Natural killer cell treated with Interleukin-12 subunit alpha and Interleukin-12 subunit beta and Interleukin-15 and Interleukin-18, amount 100 ng/mL, for 72 hours (primary cell): ENCODE results near the gene NEAT1. TPM values are rescaled to one million over a fixed set of nuclear protein-coding genes. Genes with fewer than 3 reads are reported as not detected.
"Not testable (repeated sequence)": the region's sequence is repeated elsewhere in the genome, so short reads cannot be mapped to it uniquely, and the experiment has no call there.

ENCODE experiments used
- ATAC-seq, 2 donors: fragments of 150-1000 bp; cut with Tn5 transposase in 1 of 2; sonication (Bioruptor Pico), chemical (Tn5 transposase) in 1 of 2; 2 replicates each; pipeline ENCODE4 v1.10.0; 2021
- DNase-seq: peaks from one replicate; pipeline ENCODE4 v3.0.0; 2022; ENCODE audit warnings: low spot score
- H3K27ac Mint-ChIP-seq, 2 donors: 1 replicate in 1 of 2; 2 replicates in 1 of 2; pipeline ENCODE4 v1.8.0; 2022; ENCODE audit warnings: mixed read lengths in 2 of 2, mild to moderate bottlenecking in 1 of 2, moderate library complexity in 1 of 2
- H3K27me3 Mint-ChIP-seq, 2 donors: 1 replicate in 1 of 2; 2 replicates in 1 of 2; pipeline ENCODE4 v1.8.0; 2022; ENCODE audit warnings: mixed read lengths in 2 of 2
- H3K36me3 Mint-ChIP-seq: one replicate; pipeline ENCODE4 v1.8.0; 2022; ENCODE audit warnings: mixed read lengths
- H3K4me1 Mint-ChIP-seq, 2 donors: 1 replicate in 1 of 2; 2 replicates in 1 of 2; pipeline ENCODE4 v1.8.0; 2022; ENCODE audit warnings: low read depth in 2 of 2, mixed read lengths in 2 of 2, mild to moderate bottlenecking in 1 of 2
- H3K4me3 Mint-ChIP-seq: one replicate; pipeline ENCODE4 v1.8.0; 2022; ENCODE audit warnings: mixed read lengths
- H3K9me3 Mint-ChIP-seq: 2 replicates; pipeline ENCODE4 v1.8.0; 2022; ENCODE audit warnings: mixed read lengths
- total RNA-seq, 2 donors: library from RNA; stranded (reverse); gene quantifications; one replicate each; pipeline ENCODE4 v1.2.3, GENCODE V29; 2022

NEAT1 gene
- total RNA-seq, 2 donors from 2014 or later = 432 to 571 TPM

GRCh38 chr11:65459552-65459951 is 37.0 kb downstream of the NEAT1 start:
- ATAC-seq = peak; percentile 44 to 56
- Mint-ChIP-seq H3K27ac (no peak overlapping the region), H3K27me3 (peaks cover 0 to 3% of the 10 kb centered on the region in 2 donors), H3K4me3 (no peak overlapping the region), H3K36me3 (no peaks in the 10 kb centered on the region), H3K4me1 (peaks cover 23 to 25% of the 10 kb centered on the region in 2 donors), H3K9me3 (no peaks in the 10 kb centered on the region)
- DNase-seq = peak; percentile 73

GRCh38 chr11:65465471-65465870 is 42.9 kb downstream of the NEAT1 start:
- H3K36me3 Mint-ChIP-seq, H3K27me3 Mint-ChIP-seq, ATAC-seq, H3K4me1 Mint-ChIP-seq, H3K4me3 Mint-ChIP-seq, H3K9me3 Mint-ChIP-seq, DNase-seq: not testable (repeated sequence)
- H3K27ac Mint-ChIP-seq = peak overlapping the region in 1 of 2 donors; percentile 56

GRCh38 chr11:65467306-65467705 is 44.7 kb downstream of the NEAT1 start:
- not testable (repeated sequence) for ATAC-seq, H3K4me1 Mint-ChIP-seq, H3K4me3 Mint-ChIP-seq, H3K27me3 Mint-ChIP-seq, H3K36me3 Mint-ChIP-seq, H3K27ac Mint-ChIP-seq, H3K9me3 Mint-ChIP-seq, DNase-seq

GRCh38 chr11:65468874-65469333 is 46.3 kb downstream of the NEAT1 start:
- Mint-ChIP-seq H3K27me3 (no peaks in the 10 kb centered on the region), H3K4me3 (no peak overlapping the region), H3K36me3 (no peaks in the 10 kb centered on the region), H3K9me3 (no peaks in the 10 kb centered on the region), H3K27ac (no peak overlapping the region), H3K4me1 (peaks cover 7% of the 10 kb centered on the region in 2 donors)
- ATAC-seq (peak in 1 of 2 donors; percentile 42), DNase-seq (no peak)

GRCh38 chr11:65470433-65471049 is 47.9 kb downstream of the NEAT1 start:
- Mint-ChIP-seq H3K27ac (peak overlapping the region; percentile 36 to 90), H3K4me1 (peaks cover 7% of the 10 kb centered on the region in 2 donors), H3K36me3 (no peaks in the 10 kb centered on the region), H3K27me3 (no peaks in the 10 kb centered on the region), H3K9me3 (no peaks in the 10 kb centered on the region), H3K4me3 (no peak overlapping the region)
- ATAC-seq (no peak), DNase-seq (no peak)

- Mint-ChIP-seq H3K4me1 (peaks cover 10% of the 10 kb centered on the region in 2 donors), H3K27me3 (no peaks in the 10 kb centered on the region), H3K9me3 (no peaks in the 10 kb centered on the region), H3K27ac (peak overlapping the region; percentile 87 to 90), H3K4me3 (no peak overlapping the region), H3K36me3 (no peaks in the 10 kb centered on the region)
- ATAC-seq = no peak
- no peak for DNase-seq
These were observed 48.9 kb downstream of the NEAT1 start for GRCh38 chr11:65471447-65471891.

GRCh38 chr11:65472588-65473277 is 50.1 kb downstream of the NEAT1 start:
- peaks cover 14 to 16% of the 10 kb centered on the region in 2 donors for H3K4me1 Mint-ChIP-seq
- peak overlapping the region; percentile 87 to 90 for H3K27ac Mint-ChIP-seq
- not testable (repeated sequence) for H3K27me3 Mint-ChIP-seq, H3K9me3 Mint-ChIP-seq, ATAC-seq, H3K4me3 Mint-ChIP-seq, H3K36me3 Mint-ChIP-seq, DNase-seq

GRCh38 chr11:65473278-65473860 is 50.8 kb downstream of the NEAT1 start:
- H3K9me3 Mint-ChIP-seq = no peaks in the 10 kb centered on the region
- no peaks in the 10 kb centered on the region for H3K36me3 Mint-ChIP-seq
- H3K27me3 Mint-ChIP-seq = no peaks in the 10 kb centered on the region
- no peak for DNase-seq
- peak overlapping the region; percentile 87 to 90 for H3K27ac Mint-ChIP-seq
- no peak overlapping the region for H3K4me3 Mint-ChIP-seq
- no peak for ATAC-seq
- peaks cover 14 to 19% of the 10 kb centered on the region in 2 donors for H3K4me1 Mint-ChIP-seq

GRCh38 chr11:65474864-65475263 is 52.3 kb downstream of the NEAT1 start:
- no peaks in the 10 kb centered on the region for H3K27me3 Mint-ChIP-seq
- H3K4me1 Mint-ChIP-seq = peaks cover 14 to 20% of the 10 kb centered on the region in 2 donors
- ATAC-seq = no peak
- H3K27ac Mint-ChIP-seq = peak overlapping the region in 1 of 2 donors; percentile 25
- H3K9me3 Mint-ChIP-seq = no peaks in the 10 kb centered on the region
- DNase-seq = no peak
- H3K4me3 Mint-ChIP-seq = no peak overlapping the region
- H3K36me3 Mint-ChIP-seq = no peaks in the 10 kb centered on the region

GRCh38 chr11:65476632-65477148 is 54.1 kb downstream of the NEAT1 start:
- H3K27me3 Mint-ChIP-seq = no peaks in the 10 kb centered on the region
- H3K4me3 Mint-ChIP-seq = peak overlapping the region; percentile 88
- no peaks in the 10 kb centered on the region for H3K9me3 Mint-ChIP-seq
- H3K27ac Mint-ChIP-seq = peak overlapping the region; percentile 91 to 94
- no peak for DNase-seq
- ATAC-seq = no peak
- peaks cover 14 to 19% of the 10 kb centered on the region in 2 donors for H3K4me1 Mint-ChIP-seq
- H3K36me3 Mint-ChIP-seq = no peaks in the 10 kb centered on the region

- peak; percentile 97 for DNase-seq
- Mint-ChIP-seq H3K27ac (peak overlapping the region; percentile 91 to 94), H3K9me3 (no peaks in the 10 kb centered on the region), H3K27me3 (no peaks in the 10 kb centered on the region), H3K36me3 (no peaks in the 10 kb centered on the region), H3K4me1 (peaks cover 7 to 14% of the 10 kb centered on the region in 2 donors), H3K4me3 (peak overlapping the region; percentile 88)
- peak; percentile 95 to 97 for ATAC-seq
These were observed 54.8 kb downstream of the NEAT1 start for GRCh38 chr11:65477149-65477965.

- Mint-ChIP-seq H3K27ac (peak overlapping the region; percentile 91 to 94), H3K4me3 (no peak overlapping the region), H3K36me3 (no peaks in the 10 kb centered on the region), H3K4me1 (peaks cover 7 to 14% of the 10 kb centered on the region in 2 donors), H3K27me3 (no peaks in the 10 kb centered on the region), H3K9me3 (no peaks in the 10 kb centered on the region)
- DNase-seq (no peak), ATAC-seq (no peak)
These were observed 56.0 kb downstream of the NEAT1 start for GRCh38 chr11:65478388-65479183.
